Posterior vena cava (tissue), 2 donors: ENCODE data around the gene ELP4. TPM values are rescaled to one million over a fixed set of nuclear protein-coding genes. Genes with fewer than 3 reads are reported as not detected.
"Not testable (repeated sequence)": the region's sequence is repeated elsewhere in the genome, so short reads cannot be mapped to it uniquely, and the experiment has no call there.

Experiments used
- DNase-seq: peaks from one replicate; pipeline ENCODE4 v3.0.0-alpha.2; 2020; ENCODE audit warnings: low spot score
- intact Hi-C, 2 donors: fragments of 100-400 bp; cut with DNase I; formaldehyde crosslinking; loops; one replicate each; pipeline versions ENCODE4 v1.14.1 to v1.14.2; 2022 to 2023
- total RNA-seq, 2 donors: library from RNA; stranded (reverse); fragmentation: NEBNext Ultra II Directional; extraction: Animal tissue kit (Norgen Biotek cat#: 25700); gene quantifications; one replicate each; pipeline ENCODE4 v1.2.1, GENCODE V29; 2021
- donor health status: DM: yes; HTN: yes; CAD: no.
- donor health status: DM: yes; HTN: yes; CAD: no.

The ELP4 gene
- total RNA-seq, 2 donors from 2014 or later = 14.3 to 15.7 TPM

DNA sequence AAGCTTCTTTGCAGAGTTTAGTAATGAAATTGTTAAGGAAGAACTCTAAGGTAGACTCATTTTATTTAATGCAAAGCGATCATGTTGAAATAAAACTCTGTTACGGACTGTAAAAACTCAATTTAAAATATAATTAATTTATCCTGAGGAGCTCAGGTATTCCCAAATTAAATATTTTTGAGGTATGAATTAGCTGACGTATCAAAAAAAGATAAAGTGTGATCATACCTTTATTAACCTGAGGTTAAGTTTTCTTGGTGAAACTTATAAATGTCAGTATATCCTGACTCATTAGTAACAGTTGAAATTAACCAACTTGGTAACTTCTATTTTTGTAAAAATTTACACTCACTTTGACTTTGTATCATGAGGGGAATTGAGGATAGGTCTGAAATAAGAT, 171.2 kb downstream of the ELP4 start:
- intact Hi-C loops = no loop called here
- DNase-seq = no peak

DNA sequence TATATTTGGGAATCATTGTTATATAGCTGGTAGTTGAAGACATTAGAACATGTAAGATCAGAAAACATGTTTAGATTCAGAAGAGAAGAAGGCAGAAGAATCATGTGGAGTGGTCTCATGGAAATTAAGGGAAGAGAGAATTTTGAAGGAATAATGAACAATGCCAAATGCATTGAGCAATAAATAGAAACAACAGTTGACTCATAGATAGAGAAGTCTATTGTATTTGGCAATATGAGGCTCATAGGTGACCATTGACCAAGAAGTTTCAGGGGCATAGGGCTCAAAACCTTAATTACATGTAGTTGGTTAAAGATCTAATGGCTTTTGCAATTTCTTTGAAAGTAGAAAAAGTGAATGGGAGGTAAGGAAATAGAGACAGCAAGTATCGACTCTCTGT, 177.7 kb downstream of the ELP4 start:
- no peak for DNase-seq
- intact Hi-C loops = no loop called here

DNA sequence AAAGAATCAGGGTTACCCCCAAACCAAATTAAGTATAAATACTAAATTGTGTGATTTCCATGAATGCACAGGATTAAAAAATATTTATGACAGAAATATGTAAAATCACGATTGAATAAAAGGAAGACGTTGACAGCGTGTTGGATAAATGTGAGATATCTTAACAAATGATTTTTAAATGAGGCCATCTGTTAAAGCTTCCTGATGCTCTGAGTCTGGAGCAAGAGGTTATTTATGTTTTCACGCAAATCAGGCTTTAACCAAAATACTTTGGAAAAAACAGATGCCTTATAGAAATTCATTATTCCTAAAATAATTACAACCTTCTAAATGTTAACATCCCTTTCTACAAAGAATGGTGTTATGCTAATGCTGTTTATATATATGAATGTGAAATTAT, 178.3 kb downstream of the ELP4 start:
- intact Hi-C loops = no loop called here
- DNase-seq = no peak

DNA sequence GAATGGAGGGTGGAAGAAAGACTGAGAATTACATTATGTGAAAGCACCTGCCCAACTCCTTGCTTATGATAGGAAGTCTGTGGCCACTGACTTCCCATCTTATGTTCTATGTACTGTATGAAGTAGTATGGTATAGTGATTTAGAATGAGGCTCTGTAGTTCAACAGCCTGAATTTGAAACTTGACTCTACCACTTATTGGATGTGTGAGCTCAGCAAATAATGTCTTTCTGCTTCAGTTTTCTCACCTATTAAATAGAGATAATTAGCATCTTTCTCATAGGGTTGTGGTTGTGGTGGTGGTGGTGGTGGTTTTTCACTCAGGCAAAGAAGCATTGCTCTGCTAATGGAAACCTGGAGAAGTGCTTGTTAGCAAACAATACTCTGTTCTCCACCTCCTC, 180.0 kb downstream of the ELP4 start:
- intact Hi-C loops = no loop called here

DNA sequence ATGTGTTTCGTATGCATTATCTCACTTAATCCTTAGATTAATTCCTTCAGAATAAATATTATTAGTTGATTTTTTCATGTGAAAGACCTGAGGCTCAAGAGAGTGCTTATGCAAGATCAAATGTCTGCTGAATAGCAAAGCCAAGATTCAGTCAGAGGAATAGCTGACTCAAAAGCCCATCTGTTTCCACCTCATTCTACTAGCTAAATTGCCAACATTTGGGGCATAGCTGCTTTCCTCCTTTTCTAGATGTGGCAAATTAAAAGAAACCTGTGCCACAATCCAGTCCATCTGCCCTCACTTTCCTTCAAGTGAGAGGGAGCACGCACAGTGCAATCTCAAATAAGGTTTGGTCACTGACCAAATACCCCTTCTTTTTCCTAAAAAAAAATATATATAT, 180.5 kb downstream of the ELP4 start:
- intact Hi-C loops = no loop called here
- DNase-seq = no peak

More for the DNA sequence above, 180.0 kb downstream of the ELP4 start:
- no peak for DNase-seq

DNA sequence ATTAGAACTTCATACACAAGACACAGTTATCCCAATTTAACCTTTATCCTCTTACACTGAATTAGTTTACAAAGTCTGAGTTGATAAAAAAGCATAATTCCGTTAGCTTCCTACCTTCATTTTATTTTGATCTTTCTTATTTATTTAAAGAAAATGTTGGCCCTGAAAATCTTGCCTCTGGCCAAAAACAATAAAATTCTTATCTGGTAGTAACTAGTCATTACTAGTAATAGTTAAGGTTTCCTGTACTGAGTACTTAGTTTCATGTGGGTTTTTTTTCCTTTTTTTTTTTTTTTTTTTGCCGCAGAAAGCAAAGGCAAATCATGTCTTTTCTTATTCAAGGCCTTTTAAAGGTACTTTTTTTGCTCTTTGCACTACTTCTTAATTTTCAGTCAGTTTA, 180.9 kb downstream of the ELP4 start:
- intact Hi-C loops = no loop called here
- no peak for DNase-seq

DNA sequence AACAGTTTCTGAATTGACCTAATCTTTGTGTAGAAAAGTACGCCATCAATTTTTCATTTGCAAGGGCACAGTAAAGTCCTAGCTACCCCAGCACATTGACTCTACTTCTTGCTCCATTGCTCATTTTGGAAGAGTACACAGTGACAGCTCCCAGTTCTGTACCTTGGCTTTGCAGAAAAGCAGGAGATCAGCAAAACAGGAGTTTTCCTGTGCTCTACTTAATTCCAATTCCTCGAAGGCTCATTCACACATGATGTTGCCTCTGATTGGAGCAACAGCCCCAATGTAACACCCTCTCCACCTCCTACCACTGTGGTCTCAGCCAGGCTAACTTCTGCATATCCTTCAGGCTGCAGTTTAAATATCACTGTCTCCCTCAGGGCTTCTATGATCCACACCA, 182.9 kb downstream of the ELP4 start:
- intact Hi-C loops = no loop called here
- DNase-seq = no peak

DNA sequence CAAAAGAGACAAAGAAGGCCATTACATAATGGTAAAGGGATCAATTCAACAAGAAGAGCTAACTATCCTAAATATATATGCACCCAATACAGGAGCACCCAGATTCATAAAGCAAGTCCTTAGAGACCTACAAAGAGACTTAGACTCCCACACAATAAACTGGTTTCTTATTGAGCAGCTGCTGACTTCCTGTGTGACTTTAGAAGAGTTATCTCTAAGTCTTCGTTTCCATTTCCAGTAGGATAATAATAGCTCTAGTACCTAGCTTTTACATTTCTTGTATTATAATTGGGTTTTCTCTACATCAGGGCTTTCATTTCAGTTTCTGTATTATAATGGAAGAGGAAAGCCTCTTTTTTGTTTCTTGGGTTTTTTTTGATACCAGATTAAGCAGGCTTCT, 187.5 kb downstream of the ELP4 start:
- intact Hi-C loops, DNase-seq: not testable (repeated sequence)

DNA sequence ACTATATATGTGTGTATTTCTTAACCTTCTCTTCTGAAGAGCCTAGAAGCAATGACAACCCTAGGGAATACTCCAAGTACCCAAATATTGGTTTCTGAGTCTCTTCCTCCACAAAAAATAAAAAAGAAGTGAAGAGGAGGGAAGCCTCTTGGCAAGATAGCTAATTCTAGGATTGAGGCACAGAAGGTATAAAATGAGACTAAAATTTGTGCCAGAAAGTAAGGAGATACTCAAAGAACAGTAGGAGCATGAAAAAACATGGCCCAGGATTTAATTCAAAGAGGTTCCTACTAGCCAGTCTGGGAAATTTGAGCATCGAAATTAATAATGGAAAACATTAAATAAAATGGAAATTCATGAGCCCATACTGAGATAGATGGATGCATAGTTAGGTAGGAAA, 189.5 kb downstream of the ELP4 start:
- no peak for DNase-seq
- intact Hi-C loops = no loop called here

DNA sequence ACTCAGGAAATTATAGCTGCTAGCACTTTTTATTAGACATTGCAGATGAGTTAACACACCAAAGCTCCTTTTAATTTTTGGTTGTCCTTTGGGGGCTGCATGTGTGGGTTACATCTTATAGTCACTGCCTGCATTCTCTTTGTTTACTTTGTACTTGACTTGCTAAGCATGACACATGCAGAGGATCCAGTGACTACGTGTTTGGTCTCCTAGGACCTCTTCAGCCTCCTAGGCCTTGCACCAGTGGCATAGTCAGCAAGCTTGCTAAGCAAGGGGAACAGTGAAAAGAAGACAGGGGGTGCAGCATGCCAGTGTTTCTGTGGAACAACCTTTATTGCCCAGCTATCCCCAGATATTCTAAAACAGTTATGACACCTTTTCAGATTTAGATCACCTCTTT, 193.4 kb downstream of the ELP4 start:
- DNase-seq = no peak
- intact Hi-C loops = no loop called here

DNA sequence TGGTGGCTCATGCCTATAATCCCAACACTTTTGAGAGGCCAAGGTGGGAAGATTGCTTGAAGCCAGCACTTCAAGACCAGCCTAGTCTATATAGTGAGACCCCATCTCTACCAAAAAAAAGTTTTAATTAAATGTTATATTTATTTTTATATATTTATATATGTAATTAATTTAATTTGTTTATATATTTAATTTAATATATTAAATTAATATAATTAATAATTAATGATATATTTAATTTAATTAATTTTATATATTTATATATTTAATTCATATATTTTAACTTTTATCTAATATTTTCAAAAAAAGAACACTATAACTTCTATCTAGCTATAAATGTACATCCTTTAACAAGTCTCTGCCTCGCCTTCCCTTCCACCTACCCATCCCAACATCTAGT, 196.8 kb downstream of the ELP4 start:
- intact Hi-C loops = no loop called here
- no peak for DNase-seq

DNA sequence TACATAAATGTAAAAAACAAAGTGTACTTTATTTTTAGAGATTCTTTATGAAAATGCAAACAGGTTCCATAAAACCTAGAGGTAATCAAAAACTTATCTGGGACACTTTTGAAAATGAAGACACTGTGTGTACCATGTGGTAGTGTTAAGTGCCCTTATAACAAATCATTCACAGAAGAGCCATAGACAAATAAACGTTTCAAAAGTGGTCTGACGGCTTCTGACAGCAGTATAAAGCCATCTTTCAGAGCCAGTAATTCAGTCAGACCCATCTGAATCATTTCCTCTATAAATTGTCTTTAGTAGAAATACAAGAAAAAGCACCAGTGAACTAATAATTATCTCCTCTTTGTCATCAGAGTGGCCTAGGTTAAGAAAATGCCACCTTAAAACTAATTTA, 201.6 kb downstream of the ELP4 start:
- no peak for DNase-seq
- intact Hi-C loops = no loop called here

DNA sequence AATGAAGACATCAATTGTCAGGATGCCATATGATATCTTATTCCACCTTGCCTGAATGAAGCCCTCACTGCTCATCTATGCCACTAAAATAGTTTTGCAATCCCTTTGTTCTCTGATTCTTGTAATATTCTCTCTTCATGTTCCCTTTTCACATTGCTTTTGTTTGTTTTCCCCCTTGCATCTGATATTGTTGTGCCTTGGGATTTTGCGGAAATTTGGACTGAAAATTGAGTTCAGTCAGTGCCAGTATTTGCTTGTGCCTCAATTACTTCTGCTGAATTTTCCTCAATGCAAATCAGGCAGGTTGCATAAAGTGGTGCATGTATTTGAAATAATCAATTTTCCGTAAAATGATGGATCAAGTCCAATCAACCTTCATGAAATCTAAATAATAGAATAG, 203.3 kb downstream of the ELP4 start:
- no peak for DNase-seq
- intact Hi-C loops = no loop called here

DNA sequence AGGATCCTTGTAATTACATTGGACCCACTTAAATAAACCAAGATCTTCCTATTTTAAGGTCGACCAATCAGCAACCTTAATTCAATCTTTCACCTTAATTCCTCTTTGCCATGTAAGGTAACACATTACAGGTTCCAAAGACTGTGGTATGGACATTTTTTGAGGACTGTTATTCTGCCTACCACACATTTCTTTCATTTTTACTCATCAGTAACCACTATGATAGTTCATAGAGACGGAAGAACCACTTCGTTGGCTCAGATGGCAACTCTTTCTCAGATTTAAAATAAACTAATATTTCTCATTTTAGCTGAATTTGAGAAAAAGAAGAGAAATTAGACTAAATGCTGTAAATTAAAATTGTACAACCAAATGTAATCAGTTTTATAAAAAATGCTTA, 205.3 kb downstream of the ELP4 start:
- DNase-seq = no peak
- intact Hi-C loops = no loop called here

DNA sequence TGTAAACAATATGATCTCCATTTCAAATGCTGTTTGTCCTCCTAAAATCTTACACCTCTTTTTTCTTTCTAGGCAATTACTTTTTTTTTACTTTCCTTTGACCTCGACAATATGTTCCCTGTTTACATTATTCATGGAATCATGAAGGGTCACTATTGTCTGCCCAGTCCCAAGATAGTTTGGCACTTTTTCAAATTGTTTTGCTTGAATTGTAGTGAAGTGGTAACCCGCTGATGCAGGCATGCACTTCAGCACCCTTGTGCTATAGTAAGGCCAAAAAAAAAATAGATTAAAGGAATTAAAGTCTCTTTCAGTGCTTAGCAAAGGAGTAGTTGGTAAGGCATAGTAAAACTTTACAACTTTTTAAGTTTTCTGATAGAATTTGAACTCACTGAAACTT, 210.7 kb downstream of the ELP4 start:
- no peak for DNase-seq
- intact Hi-C loops = no loop called here

DNA sequence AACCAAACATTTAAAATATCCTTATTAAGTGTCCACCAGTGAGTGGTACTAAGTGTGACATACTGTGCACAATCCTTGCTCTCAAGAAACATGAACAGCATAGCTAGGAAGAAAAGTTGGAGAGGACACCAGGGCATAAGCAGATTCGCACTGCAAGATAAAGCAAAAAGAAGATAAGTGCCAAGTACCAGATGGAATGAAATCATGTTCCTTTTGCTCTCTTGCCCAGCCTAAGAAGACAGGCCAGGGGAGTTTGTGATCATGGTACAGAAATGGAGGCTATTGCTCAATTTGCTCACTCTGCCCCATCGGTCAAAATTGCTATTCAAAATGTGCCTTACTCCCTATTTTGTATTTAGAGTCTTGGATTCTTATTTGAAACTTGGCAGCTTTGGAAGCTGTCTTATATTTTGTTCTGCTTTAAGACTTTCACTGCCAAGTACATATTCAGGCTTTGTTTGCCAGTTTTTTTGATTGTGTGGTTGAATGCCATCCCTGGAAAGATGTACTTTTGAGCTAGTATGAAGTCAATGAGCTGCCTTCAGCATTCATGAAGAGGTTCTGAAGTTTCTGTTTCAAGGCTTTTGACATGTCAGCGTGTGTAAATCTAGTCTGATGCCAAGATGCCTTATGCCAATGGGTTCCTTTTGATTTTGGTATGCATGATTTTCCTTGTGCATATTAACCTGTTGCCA, 211.3 kb downstream of the ELP4 start:
- intact Hi-C loops = no loop called here
- DNase-seq = no peak

DNA sequence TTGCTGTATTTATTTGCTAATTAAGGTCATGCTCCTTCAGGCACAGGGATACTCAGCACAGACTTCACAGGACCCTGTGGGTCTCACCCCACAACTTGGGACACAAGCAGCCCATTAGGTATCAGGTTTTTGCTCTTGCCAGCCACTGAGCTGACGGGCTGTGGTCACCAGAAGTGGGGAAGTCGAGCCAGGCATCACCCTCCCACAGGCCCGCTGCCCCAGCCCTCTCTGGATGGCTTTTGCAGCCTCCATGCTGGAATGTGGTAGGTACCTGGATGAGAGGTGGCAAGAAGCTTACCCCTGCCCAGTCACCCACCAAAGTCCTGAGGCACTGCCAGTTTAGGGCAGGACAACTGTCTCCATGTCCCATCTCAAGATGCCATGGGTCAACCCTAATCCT, 213.2 kb downstream of the ELP4 start:
- no peak for DNase-seq
- intact Hi-C loops = no loop called here

DNA sequence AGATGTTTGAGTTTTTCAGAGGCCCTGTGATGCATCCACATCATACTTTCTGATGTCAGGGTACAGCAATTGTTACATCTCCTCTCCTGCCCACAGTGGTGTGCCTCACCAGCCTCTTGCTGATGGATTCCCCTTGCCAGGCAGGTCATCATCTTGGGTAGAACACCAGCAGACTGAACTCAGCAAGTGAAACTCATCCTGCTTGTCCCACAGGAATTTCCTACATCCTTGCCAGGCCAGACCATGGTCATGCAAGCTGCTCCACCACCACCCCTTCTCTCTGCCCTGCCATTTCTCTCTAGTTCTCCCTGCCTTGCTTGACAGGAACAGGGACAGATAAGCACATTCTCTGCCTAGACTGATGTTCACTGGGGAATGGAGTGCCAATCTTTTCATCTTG, 215.6 kb downstream of the ELP4 start:
- no peak for DNase-seq
- intact Hi-C loops = no loop called here

DNA sequence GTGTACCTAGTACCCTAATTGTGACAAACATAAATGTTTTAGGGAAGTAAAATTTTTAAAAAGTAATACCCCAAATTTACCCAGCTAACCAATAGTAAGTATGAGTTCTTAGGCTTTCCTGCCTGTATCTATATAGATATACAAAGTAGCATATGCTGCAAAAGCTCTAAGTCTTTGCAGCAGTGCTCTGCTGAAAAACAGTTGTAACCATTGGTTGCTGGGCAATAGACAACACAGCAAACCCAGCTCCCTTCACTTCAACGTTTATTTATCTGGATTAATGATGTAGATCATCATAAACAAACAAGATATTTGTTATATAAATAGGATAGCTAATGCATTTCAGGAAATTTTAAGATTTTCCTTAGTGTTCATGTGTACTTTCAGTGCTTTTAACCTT, 218.9 kb downstream of the ELP4 start:
- intact Hi-C loops = no loop called here
- DNase-seq = no peak

DNA sequence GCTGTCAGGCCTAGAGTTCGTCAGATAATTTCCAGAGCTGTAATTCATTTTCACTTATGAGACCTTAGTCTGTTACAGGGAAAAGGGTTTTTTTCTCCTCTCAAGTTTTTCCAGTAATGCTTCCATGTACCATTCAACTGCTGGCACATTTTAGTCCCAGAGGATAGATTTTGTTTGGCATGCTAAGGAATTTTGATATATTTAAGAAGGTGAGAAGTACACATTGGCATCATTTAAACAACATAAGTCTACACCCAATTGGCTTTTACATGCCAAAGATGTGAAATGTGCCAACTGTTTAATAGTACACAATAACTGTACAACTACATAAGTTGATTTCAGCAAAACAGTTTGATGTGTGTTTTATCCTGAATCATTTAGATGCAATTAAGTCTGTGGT, 230.6 kb downstream of the ELP4 start:
- intact Hi-C loops = no loop called here
- no peak for DNase-seq

DNA sequence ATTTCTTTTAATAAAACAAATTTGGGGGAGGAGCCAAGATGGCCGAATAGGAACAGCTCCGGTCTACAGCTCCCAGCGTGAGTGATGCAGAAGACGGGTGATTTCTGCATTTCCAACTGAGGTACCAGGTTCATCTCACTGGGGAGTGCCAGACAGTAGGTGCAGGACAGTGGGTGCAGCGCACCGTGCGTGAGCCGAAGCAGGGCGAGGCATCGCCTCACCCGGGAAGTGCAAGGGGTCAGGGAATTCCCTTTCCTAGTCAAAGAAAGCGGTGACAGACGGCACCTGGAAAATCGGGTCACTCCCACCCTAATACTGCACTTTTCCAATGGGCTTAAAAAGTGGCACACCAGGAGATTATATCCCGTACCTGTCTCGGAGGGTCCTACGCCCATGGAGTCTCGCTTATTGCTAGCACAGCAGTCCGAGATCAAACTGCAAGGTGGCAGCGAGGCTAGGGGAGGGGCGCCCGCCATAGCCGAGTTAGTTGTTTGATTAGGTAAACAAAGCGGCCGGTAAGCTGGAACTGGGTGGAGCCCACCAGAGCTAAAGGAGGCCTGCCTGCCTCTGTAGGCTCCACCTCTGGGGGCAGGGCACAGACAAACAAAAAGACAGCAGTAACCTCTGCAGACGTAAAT, 231.3 kb downstream of the ELP4 start:
- intact Hi-C loops, DNase-seq: not testable (repeated sequence)

DNA sequence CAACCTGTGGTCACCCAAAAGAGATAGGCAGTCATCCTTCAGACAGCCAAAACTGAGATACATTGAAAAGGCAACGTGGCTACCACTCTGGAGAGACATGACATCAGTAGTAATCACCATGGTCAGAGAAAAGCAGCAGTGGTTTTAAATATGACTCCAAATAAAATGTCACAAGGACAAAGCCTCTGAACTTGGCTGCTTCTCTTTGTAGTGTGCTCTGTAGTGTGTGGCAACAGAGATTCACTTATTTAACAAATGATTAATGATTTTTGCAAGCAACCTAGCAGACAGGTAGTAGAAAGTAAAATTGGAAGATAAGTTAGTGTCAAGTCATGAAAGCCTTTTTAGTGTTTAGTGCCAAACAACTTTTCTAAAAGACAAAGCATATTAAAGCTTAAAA, 238.0 kb downstream of the ELP4 start:
- intact Hi-C loops = no loop called here
- no peak for DNase-seq
